WTC11 (cell line): Measurements from ENCODE around the gene CCR1.

ENCODE experiments used
- AFF4 ChIP-seq: sonication (generic); formaldehyde crosslinking; IDR thresholded peaks from 2 replicates; pipeline ENCODE4 v1.8.1; 2023; ENCODE audit warnings: mild to moderate bottlenecking, missing genetic modification reagents, borderline replicate concordance
- CREB1 ChIP-seq: sonication (generic); formaldehyde crosslinking; IDR thresholded peaks from 2 replicates; pipeline ENCODE4 v1.8.0; 2023; ENCODE audit warnings: mild to moderate bottlenecking, missing genetic modification reagents
- HMGA2 ChIP-seq: fragments of 250-450 bp; sonication (Bioruptor Pico); IDR thresholded peaks from 2 replicates; pipeline ENCODE4 v1.4.0; 2021; ENCODE audit warnings: mild to moderate bottlenecking, moderate library complexity
- MAX ChIP-seq: sonication (generic); formaldehyde crosslinking; IDR thresholded peaks from 2 replicates; pipeline ENCODE4 v1.8.0; 2022; ENCODE audit warnings: mild to moderate bottlenecking, missing genetic modification reagents
- MLX ChIP-seq: sonication (generic); formaldehyde crosslinking; IDR thresholded peaks from 2 replicates; pipeline ENCODE4 v1.8.1; 2023; ENCODE audit warnings: mild to moderate bottlenecking, missing genetic modification reagents, moderate library complexity
- NR1H2 ChIP-seq: sonication (generic); formaldehyde crosslinking; IDR thresholded peaks from 2 replicates; pipeline ENCODE4 v1.9.0; 2021; ENCODE audit warnings: mild to moderate bottlenecking, moderate library complexity, missing genetic modification reagents
- NR2C2 ChIP-seq: sonication (generic); formaldehyde crosslinking; IDR thresholded peaks from 2 replicates; pipeline ENCODE4 v1.8.0; 2022; ENCODE audit warnings: mild to moderate bottlenecking, missing genetic modification reagents
- SP1 ChIP-seq: sonication (generic); formaldehyde crosslinking; conservative IDR thresholded peaks from 2 replicates; pipeline ENCODE4 v1.8.1; 2022; ENCODE audit warnings: missing genetic modification reagents
- TCF7 ChIP-seq: sonication (generic); formaldehyde crosslinking; IDR thresholded peaks from 2 replicates; pipeline ENCODE4 v1.8.0; 2022; ENCODE audit warnings: mild to moderate bottlenecking, low read depth, missing genetic modification reagents, moderate library complexity
- TP53 ChIP-seq: sonication (generic); formaldehyde crosslinking; IDR thresholded peaks from 2 replicates; pipeline ENCODE4 v1.8.1; 2023; ENCODE audit warnings: mild to moderate bottlenecking, missing genetic modification reagents
- USF2 ChIP-seq: sonication (generic); formaldehyde crosslinking; IDR thresholded peaks from 2 replicates; pipeline ENCODE4 v1.8.1; 2023; ENCODE audit warnings: mild to moderate bottlenecking, missing genetic modification reagents, moderate library complexity
- ZNF232 ChIP-seq: sonication (generic); formaldehyde crosslinking; IDR thresholded peaks from 2 replicates; pipeline ENCODE4 v1.8.0; 2022; ENCODE audit warnings: mild to moderate bottlenecking, missing genetic modification reagents
- ZNF512 ChIP-seq: sonication (generic); formaldehyde crosslinking; IDR thresholded peaks from 2 replicates; pipeline ENCODE4 v1.8.1; 2022; ENCODE audit warnings: missing genetic modification reagents, borderline replicate concordance
- TF ChIP-seq, protein P1 (sequence below): fragments of 200-600 bp; IDR thresholded peaks from 2 replicates; pipeline ENCODE4 v1.8.0; 2022; ENCODE audit warnings: antibody characterized with exemption

DNA sequence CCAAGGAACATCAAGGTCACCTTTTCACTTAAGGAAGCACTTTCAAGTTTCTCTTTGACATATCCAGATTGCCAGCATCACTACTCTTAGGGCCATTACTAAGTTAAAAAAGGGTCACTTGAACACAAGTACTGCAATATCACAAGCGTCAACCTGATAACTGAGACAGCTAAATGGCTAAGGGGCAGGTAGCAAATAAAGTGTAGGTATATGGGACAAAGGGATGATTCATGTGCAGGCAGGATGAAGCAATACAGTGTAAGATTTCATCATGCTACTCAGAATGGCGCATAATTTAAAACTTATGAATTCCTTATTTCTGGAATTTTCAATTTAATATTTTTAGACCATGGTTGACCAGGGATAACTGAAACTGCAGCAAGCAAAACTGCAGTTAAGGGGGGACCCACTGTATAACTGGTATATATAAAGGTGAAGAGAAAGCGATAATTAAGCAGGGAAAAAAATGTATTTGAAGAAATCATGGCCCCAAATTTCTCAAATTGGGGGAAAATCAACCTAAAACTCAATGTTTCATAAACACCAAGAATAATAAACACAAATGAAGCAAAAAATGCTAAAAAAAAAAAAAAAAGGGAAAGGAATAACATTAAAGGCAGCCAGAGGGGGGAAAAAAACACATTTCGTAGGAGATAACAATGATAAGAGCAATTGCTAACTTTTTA is 13.1 kb downstream of the CCR1 start:
- TF ChIP-seq AFF4 (CRISPR knock-in tag) (no peak), CREB1 (CRISPR knock-in tag) (no peak), ZNF232 (CRISPR knock-in tag) (no peak), ZNF512 (no peak), HMGA2 (CRISPR knock-in tag) (no peak), MLX (no peak), MAX (CRISPR knock-in tag) (no peak), TCF7 (no peak), NR2C2 (no peak), TP53 (CRISPR knock-in tag) (no peak), NR1H2 (CRISPR knock-in tag) (no peak), SP1 (CRISPR knock-in tag) (no peak), USF2 (no peak)
- TF ChIP-seq, protein P1, sequence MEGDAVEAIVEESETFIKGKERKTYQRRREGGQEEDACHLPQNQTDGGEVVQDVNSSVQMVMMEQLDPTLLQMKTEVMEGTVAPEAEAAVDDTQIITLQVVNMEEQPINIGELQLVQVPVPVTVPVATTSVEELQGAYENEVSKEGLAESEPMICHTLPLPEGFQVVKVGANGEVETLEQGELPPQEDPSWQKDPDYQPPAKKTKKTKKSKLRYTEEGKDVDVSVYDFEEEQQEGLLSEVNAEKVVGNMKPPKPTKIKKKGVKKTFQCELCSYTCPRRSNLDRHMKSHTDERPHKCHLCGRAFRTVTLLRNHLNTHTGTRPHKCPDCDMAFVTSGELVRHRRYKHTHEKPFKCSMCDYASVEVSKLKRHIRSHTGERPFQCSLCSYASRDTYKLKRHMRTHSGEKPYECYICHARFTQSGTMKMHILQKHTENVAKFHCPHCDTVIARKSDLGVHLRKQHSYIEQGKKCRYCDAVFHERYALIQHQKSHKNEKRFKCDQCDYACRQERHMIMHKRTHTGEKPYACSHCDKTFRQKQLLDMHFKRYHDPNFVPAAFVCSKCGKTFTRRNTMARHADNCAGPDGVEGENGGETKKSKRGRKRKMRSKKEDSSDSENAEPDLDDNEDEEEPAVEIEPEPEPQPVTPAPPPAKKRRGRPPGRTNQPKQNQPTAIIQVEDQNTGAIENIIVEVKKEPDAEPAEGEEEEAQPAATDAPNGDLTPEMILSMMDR: no peak
